Activated CD4-positive, alpha-beta T cell treated with anti-CD3 and anti-CD28 coated beads for 24 hours (primary cell): ENCODE data around the gene GNG12.
A peak's percentile ranks its signal among the peaks of the same experiment; 100 is the strongest.

Experiments
- DNase-seq, 2 donors: peaks; one replicate each; pipeline ENCODE4 v3.0.0-alpha.2; 2020; ENCODE audit warnings: low read depth in 2 of 2

Gene GNG12

DNA sequence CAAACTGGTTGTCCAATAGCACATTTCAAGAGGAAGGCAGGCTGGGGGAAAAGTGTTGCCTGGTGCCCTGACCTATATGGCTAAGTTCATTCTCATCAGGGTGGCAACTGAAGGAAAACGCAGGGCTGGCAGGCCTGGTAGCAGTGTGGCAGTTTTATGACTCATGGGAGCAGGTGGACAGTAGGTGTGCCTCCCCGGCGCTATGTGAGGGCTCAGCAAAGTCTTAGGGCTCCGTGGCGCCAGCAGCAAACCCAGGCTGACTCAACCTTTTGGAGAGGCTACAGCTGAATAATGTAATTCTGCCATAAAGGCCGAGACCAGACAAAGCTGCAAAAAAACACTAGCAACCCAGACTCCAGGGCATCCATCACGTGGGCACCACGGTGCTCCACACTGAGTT, 124.7 kb downstream of the GNG12 start:
- DNase-seq: no peak

DNA sequence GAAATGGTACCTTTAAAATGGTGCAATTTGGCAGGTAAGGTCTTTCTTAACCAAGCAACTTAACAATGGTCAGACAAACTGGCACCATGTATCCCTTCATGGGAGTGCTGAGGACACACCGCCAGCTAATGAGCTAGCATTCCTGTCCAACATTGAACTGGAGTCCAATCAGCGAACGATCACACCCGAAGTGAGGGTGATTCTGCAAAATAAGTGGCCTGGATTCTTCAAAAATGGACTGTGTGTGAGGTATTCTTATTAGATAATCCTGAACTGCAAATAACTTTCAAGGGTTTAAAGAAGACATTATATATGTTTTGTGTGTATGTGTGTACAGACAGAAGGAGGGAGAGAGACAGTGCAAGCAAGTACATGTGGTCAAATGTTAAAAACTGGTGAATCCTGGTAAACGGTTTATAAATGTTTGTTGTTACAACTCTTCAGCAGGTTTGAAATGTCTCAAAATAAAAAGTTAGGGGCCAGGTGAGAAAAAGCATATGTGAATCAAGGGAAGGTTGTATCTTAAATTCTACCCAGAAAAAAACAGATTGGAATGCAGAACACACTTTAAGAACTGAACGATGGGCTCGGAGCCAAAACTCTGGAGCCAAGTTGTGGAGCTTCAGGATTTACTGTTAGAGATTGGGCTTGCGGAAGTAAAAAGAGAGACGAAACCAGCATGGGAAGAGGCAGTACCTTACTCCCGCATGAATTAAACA, 127.4 kb downstream of the GNG12 start:
- no peak for DNase-seq

DNA sequence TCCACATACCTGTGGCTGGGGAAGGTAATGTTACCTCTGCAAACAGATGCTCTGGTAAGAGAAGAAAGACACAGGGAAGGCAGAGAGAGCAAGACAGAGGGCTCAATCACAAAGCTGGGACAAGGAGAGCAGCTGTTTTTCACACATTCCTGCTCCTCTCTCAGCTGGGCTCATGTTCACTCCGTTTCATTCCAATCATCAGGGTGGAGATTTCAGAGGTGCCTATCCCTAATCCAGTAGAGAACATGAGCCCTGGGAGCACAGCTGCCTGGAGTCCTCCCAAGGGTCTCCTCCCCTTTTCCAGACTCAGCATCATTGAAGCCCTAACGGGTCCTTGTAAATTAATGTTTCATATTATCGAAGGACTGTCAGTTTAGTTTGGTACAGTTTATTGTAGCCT, 128.9 kb downstream of the GNG12 start:
- DNase-seq: no peak

GRCh38 chr1:67701876-67702275, 131.4 kb downstream of the GNG12 start:
- DNase-seq: no peak

DNA sequence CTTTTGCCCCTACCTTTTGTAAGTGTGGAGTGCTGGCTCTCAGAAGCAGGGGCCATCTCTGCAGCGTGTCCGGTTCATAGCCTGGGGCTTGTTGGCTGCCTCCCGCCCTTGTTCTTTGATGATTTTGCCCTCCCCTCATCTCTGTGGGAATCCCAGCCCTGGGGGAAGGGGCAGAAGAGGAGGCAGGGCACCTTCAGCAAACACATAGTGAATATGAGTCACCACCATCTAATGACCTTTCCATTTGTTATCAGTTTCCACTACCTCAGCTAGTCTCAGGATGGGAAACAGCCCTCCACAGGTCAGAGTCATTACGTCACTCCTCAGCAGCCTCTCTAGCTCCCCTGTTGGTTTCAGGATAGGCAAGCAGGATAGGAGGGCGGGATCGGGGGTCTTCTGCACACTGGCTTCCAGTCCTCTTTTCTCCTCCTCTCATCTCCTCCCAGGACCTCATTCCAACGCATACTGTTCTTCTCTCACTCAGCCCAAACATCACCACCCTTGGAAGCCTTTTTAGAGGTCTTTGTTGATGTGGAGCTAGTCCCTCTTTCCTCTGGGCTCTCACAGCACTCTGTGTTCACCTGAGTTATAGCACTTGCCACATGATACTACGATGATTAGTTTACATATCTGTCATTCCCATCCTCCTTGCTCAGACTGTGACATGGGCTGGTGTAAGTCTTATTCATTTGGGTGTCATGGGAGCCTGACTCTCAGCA, 132.4 kb downstream of the GNG12 start:
- no peak for DNase-seq

GRCh38 chr1:67700220-67700619, 133.0 kb downstream of the GNG12 start:
- no peak for DNase-seq

GRCh38 chr1:67696708-67697107, 136.6 kb downstream of the GNG12 start:
- no peak for DNase-seq

- no peak for DNase-seq
These were observed 137.3 kb downstream of the GNG12 start for GRCh38 chr1:67695963-67696362.

DNA sequence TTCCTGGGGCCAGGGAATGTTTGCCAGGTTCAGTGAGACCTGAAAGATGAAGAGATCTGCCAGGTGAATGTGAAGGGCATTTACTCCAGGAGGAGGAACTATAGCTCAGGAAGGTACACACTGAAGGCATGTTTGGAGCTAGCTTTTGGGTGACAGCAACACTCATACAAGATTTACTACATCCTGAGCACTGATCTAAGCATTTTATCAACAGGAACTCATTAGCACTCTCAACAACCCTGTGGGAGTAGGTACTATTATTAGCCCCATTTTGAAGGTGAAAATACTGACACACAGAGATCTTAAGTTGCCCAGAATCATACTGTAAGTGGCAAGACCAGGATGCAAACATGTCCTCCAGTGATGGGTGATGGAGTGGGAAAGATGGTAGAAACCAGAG, 141.6 kb downstream of the GNG12 start:
- no peak for DNase-seq

DNA sequence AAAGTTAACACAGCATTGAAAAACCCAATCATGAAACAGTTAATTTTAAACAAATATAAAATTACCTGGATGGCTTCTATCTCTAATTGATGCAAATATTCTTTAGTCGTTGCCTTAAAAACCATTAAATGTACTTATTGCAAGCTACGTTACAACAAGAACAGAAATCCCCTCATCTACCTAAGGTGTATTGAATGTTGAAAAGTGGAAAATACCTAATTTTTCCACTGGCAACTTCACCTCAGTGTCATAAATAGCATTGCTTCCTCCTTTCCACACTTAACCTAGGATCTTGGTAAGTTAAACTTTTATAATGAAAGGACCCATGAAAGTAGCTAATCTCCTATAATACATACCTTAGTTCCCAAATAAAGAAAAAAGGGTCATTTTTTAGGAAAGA, 142.9 kb downstream of the GNG12 start:
- DNase-seq: no peak

- DNase-seq: no peak
These were observed 143.3 kb downstream of the GNG12 start for GRCh38 chr1:67690018-67690363.

DNA sequence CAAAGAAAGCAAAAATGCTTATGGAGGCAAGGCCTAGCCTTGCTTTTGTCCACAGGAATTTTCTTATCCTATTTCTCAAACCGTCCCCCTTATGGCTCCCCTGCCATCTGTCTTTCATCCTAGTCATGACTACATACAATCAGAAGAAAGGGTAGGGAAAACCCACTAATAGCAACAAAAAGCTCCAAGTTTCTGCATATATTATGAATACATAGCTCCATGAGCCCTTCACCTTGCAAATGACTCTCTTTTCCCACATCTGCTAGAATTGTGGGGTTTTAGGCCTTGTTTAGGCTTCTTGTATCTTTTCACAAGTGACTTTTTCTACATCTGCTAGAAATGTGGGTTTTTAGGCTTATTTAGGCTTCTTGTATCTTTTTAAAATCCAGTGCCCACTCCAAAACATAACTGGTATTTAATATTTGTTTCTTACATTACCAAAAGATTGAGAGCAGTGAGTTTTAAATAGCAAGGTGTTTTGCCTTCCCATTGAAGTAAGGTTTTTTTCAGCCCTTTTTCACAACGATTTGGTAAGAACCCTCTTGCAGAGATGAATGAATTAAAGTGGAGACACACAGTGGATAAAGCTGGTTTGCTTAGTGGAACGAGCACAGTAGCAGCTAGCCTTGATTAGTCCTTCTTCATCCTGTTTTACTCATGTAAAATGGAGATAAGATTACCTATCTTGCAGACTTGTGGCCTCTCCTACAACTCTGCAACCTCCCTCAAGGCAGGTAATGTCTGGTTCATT, 143.8 kb downstream of the GNG12 start:
- no peak for DNase-seq

DNA sequence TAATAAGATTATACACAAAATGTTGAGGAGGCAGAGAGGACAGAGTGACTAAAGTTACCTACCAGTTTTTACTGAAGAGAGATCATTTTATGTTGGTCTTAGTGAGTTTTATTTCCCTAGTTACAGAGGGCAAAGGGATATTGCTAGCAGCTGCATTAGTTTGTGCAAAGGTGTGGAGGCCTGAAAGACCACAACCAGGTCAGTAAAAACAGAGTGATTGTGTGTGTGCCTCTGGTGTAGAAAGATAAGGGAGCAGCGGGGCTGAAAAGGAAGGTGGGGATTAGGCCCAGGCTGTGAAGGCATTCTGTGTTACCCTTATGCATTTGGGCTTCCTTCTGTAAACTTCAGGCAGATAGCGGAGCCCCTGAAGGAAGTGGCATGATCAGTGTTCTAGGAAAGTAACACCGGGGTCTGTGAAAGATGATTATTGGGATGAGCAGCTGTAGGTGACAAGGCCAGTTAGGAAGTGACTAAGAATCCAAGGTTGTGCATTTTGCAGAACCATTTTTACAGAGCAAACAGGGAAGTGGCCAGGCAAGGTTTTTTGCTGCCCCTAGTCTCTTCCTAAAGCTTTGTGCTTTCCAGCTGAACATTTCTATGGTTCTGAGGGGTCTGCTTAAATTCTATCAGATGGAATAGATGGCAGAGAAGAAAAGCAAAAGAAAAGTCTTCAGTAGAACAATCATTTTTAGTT, 144.6 kb downstream of the GNG12 start:
- DNase-seq: no peak

DNA sequence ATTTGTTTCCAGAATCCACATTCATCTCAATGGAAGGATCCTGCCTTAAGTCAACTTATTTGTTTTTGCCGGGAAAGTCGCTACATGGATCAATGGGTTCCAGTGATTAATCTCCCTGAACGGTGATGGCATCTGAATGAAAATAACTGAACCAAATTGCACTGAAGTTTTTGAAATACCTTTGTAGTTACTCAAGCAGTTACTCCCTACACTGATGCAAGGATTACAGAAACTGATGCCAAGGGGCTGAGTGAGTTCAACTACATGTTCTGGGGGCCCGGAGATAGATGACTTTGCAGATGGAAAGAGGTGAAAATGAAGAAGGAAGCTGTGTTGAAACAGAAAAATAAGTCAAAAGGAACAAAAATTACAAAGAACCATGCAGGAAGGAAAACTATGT, 145.6 kb downstream of the GNG12 start:
- no peak for DNase-seq

DNA sequence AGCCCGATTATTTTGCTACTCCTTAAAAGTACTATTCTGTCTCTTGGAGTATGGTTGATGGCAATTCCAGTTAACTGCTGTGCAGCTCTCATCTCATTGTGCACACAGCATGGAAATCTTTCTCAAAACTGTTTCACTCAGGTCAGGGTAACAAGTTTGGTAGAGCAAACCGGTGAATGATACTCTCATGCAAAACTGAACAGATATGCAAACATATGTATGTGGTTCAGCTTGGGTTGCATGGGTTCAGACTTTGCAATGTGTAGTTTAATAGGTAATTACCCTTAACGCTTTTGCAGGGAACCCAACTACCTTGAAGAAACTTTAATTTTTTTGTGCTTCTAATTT, 146.1 kb downstream of the GNG12 start:
- DNase-seq: no peak

GRCh38 chr1:67686267-67687197, 146.7 kb downstream of the GNG12 start:
- DNase-seq: peak; percentile 22 to 35

- DNase-seq: peak; percentile 46 to 51
These were observed 147.6 kb downstream of the GNG12 start for GRCh38 chr1:67685558-67686266.

GRCh38 chr1:67685067-67685557, 148.2 kb downstream of the GNG12 start, which contains the start of gene GADD45A:
GADD45A (plus strand) TSS chr1:67685201; CDS start chr1:67685495, 294 bp downstream.
- DNase-seq: peak; percentile 85

DNA sequence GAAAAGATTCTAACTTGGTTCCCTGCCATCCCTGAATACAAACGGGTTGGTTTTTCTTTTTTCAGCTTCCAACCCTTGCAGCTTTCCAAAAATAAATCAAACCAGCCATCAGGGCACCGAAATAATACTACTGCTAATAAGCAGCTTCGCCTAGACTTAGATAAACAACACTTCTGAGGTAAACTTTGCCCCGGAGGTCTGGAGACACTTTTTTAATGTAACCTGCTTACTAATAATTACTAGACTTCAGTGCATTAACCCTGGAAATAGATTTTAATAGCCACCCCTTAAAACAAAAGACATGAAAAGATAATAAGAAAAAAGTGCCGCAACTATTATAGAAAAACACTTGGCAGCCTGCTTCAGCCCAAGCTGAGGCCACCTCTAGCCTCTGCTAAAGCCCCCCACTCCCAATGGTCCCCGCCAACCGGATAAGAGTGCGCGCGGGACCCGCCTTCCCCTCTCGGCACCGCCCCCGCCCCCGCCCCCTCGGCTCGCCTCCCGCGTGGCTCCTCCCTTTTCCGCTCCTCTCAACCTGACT, 148.7 kb downstream of the GNG12 start:
- no peak for DNase-seq
